IMR-90 (cell line): Measurements from ENCODE around the gene CCDC40. TPM values are rescaled to one million over a fixed set of nuclear protein-coding genes. Genes with fewer than 3 reads are reported as not detected.
A peak's percentile ranks its signal among the peaks of the same experiment; 100 is the strongest.

Experiments used
- ATAC-seq: fragments of 200-7000 bp; cut with Tn5 transposase; 2 replicates; pipeline ENCODE4 v1.9.1; 2020; ENCODE audit warnings: low read depth, mild to moderate bottlenecking, moderate library complexity
- BruUV-seq: library from RNA; stranded (reverse); fragments of 400-500 nt; replicated peaks from 2 replicates; lab custom pipeline; 2021; lab: Mats Ljungman, UMichigan
- CTCF ChIA-PET: fragments of 300-600 bp; formaldehyde crosslinking; extraction: SDS; loops from one replicate; lab custom pipeline; 2021; ENCODE audit warnings: antibody characterized with exemption; lab: Yijun Ruan, JAX
- POLR2A ChIA-PET: fragments of 300-600 bp; sonication (Branson Sonifier 250); formaldehyde crosslinking; loops from one replicate; lab custom pipeline; 2022; ENCODE audit warnings: antibody characterized with exemption; ENCODE audit not compliant: unreplicated experiment; lab: Charles Lee
- DNase-seq: peaks from one replicate; pipeline ENCODE4 v3.0.0; 2013
- H2AFZ ChIP-seq: replicated peaks from 2 replicates; pipeline ENCODE3; 2013; ENCODE audit warnings: low read length, mild to moderate bottlenecking; ENCODE audit not compliant: poor library complexity
- H2AK5ac ChIP-seq: 2 replicates; pipeline ENCODE4 v1.6.1; 2013; ENCODE audit warnings: low read depth, low read length, inconsistent platforms
- H2AK9ac ChIP-seq: replicated peaks from 2 replicates; pipeline ENCODE3; 2013; ENCODE audit warnings: mild to moderate bottlenecking, low read depth, low read length, moderate library complexity; ENCODE audit not compliant: poor library complexity
- H2BK120ac ChIP-seq: 2 replicates; pipeline ENCODE4 v1.6.1; 2013; ENCODE audit warnings: low read depth, low read length, inconsistent platforms
- H2BK15ac ChIP-seq: 3 replicates; pipeline ENCODE4 v1.6.1; 2013; ENCODE audit warnings: low read depth, low read length, inconsistent platforms
- H2BK20ac ChIP-seq: 2 replicates; pipeline ENCODE4 v1.6.1; 2013; ENCODE audit warnings: low read depth, mild to moderate bottlenecking, inconsistent platforms, low read length, moderate library complexity
- H2BK5ac ChIP-seq: 2 replicates; pipeline ENCODE4 v1.6.1; 2013; ENCODE audit warnings: mild to moderate bottlenecking, low read depth, low read length, inconsistent platforms; ENCODE audit not compliant: poor library complexity, severe bottlenecking
- H3K14ac ChIP-seq: replicated peaks from 2 replicates; pipeline ENCODE4 v1.6.1; 2013; ENCODE audit warnings: low read depth, low read length, inconsistent platforms
- H3K18ac ChIP-seq: 2 replicates; pipeline ENCODE4 v1.6.1; 2013; ENCODE audit warnings: low read depth, low read length, control low read depth
- H3K23ac ChIP-seq: 2 replicates; pipeline ENCODE4 v1.6.1; 2013; ENCODE audit warnings: low read depth, low read length, inconsistent platforms
- H3K27ac ChIP-seq: 2 replicates; pipeline ENCODE4 v1.5.1; 2013; ENCODE audit warnings: mild to moderate bottlenecking, control low read depth, low read length; ENCODE audit not compliant: insufficient read depth
- H3K27me3 ChIP-seq: 2 replicates; pipeline ENCODE4 v1.6.1; 2013; ENCODE audit warnings: low read length; ENCODE audit not compliant: control insufficient read depth, insufficient read depth
- H3K36me3 ChIP-seq: 2 replicates; pipeline ENCODE4 v1.6.1; 2013; ENCODE audit warnings: low read length, mixed read lengths; ENCODE audit not compliant: control insufficient read depth, insufficient read depth
- H3K4ac ChIP-seq: 2 replicates; pipeline ENCODE4 v1.6.1; 2013; ENCODE audit warnings: low read depth, low read length, inconsistent platforms
- H3K4me1 ChIP-seq: 2 replicates; pipeline ENCODE4 v1.6.1; 2013; ENCODE audit warnings: low read length, mixed read lengths; ENCODE audit not compliant: control insufficient read depth, insufficient read depth
- H3K4me2 ChIP-seq: 2 replicates; pipeline ENCODE4 v1.6.1; 2013; ENCODE audit warnings: low read depth, mild to moderate bottlenecking, control low read depth, low read length, moderate library complexity
- H3K4me3 ChIP-seq: 2 replicates; pipeline ENCODE4 v1.5.1; 2013; ENCODE audit warnings: low read depth, mild to moderate bottlenecking, control low read depth, low read length, moderate library complexity; ENCODE audit not compliant: insufficient read depth
- H3K56ac ChIP-seq: 2 replicates; pipeline ENCODE4 v1.6.1; 2013; ENCODE audit warnings: low read length, inconsistent platforms; ENCODE audit not compliant: insufficient read depth; ENCODE audit errors: extremely low read depth
- H3K79me1 ChIP-seq, 2 experiments: 2 replicates each; pipeline ENCODE4 v1.6.1; 2013; ENCODE audit warnings: low read length in 2 of 2, inconsistent platforms in 1 of 2, low read depth in 1 of 2
- H3K9ac ChIP-seq: 2 replicates; pipeline ENCODE4 v1.6.1; 2013; ENCODE audit warnings: low read depth, low read length, control low read depth
- H3K9me1 ChIP-seq: 2 replicates; pipeline ENCODE4 v1.6.1; 2013; ENCODE audit warnings: low read length, inconsistent platforms; ENCODE audit not compliant: insufficient read depth
- H3K9me3 ChIP-seq: 2 replicates; pipeline ENCODE4 v1.6.1; 2013; ENCODE audit warnings: low read length; ENCODE audit not compliant: control insufficient read depth, insufficient read depth
- H4K20me1 ChIP-seq: 2 replicates; pipeline ENCODE4 v1.6.1; 2013; ENCODE audit warnings: low read length, inconsistent platforms; ENCODE audit not compliant: insufficient read depth
- H4K5ac ChIP-seq: 2 replicates; pipeline ENCODE4 v1.6.1; 2013; ENCODE audit warnings: mild to moderate bottlenecking, low read depth, low read length, control low read depth
- H4K8ac ChIP-seq, 2 experiments: 2 replicates each; pipeline ENCODE4 v1.6.1; 2013; ENCODE audit warnings: low read depth in 2 of 2, low read length in 2 of 2, control low read depth in 1 of 2, inconsistent platforms in 1 of 2
- H4K91ac ChIP-seq: 2 replicates; pipeline ENCODE4 v1.6.1; 2013; ENCODE audit warnings: low read depth, low read length, inconsistent platforms; ENCODE audit not compliant: insufficient read depth
- BHLHE40 ChIP-seq: fragments of 150-350 bp; IDR thresholded peaks from 2 replicates; pipeline ENCODE4 v1.6.1; 2016; ENCODE audit warnings: mild to moderate bottlenecking, low read depth, low read length
- CEBPB ChIP-seq: IDR thresholded peaks from 2 replicates; pipeline ENCODE4 v1.6.1; 2012; ENCODE audit warnings: low read depth, low read length, improper control_type of control experiment
- CHD1 ChIP-seq: IDR thresholded peaks from 2 replicates; pipeline ENCODE4 v1.6.1; 2012; ENCODE audit warnings: low read depth, low read length, improper control_type of control experiment
- FOS ChIP-seq: fragments of 150-350 bp; IDR thresholded peaks from 2 replicates; pipeline ENCODE4 v1.6.1; 2016; ENCODE audit warnings: low read depth, low read length
- MAFK ChIP-seq: IDR thresholded peaks from 2 replicates; pipeline ENCODE4 v1.6.1; 2012; ENCODE audit warnings: low read depth, low read length, improper control_type of control experiment
- MAZ ChIP-seq: IDR thresholded peaks from 2 replicates; pipeline ENCODE4 v1.6.1; 2012; ENCODE audit warnings: low read depth, mild to moderate bottlenecking, low read length, improper control_type of control experiment, moderate library complexity, borderline replicate concordance
- MXI1 ChIP-seq: IDR thresholded peaks from 2 replicates; pipeline ENCODE4 v1.6.1; 2012; ENCODE audit warnings: low read depth, mild to moderate bottlenecking, low read length, moderate library complexity, borderline replicate concordance
- NFE2L2 ChIP-seq: fragments of 150-350 bp; IDR thresholded peaks from 2 replicates; pipeline ENCODE4 v1.6.1; 2016; ENCODE audit warnings: low read depth, mild to moderate bottlenecking, low read length
- POLR2A ChIP-seq: IDR thresholded peaks from 2 replicates; pipeline ENCODE4 v1.6.1; 2012; ENCODE audit warnings: mild to moderate bottlenecking, low read depth, low read length
- RAD21 ChIP-seq: IDR thresholded peaks from 2 replicates; pipeline ENCODE4 v1.6.1; 2012; ENCODE audit warnings: low read length, improper control_type of control experiment
- RCOR1 ChIP-seq: IDR thresholded peaks from 2 replicates; pipeline ENCODE4 v1.6.1; 2012; ENCODE audit warnings: mild to moderate bottlenecking, low read length, improper control_type of control experiment; ENCODE audit not compliant: insufficient replicate concordance
- RFX5 ChIP-seq: IDR thresholded peaks from 2 replicates; pipeline ENCODE4 v1.8.0; 2012; ENCODE audit warnings: low read depth, mild to moderate bottlenecking, low read length, moderate library complexity
- SMC3 ChIP-seq: fragments of 150-350 bp; IDR thresholded peaks from 2 replicates; pipeline ENCODE4 v1.6.1; 2016; ENCODE audit warnings: low read depth, mild to moderate bottlenecking, antibody characterized with exemption, low read length, moderate library complexity
- USF2 ChIP-seq: fragments of 150-350 bp; IDR thresholded peaks from 2 replicates; pipeline ENCODE4 v1.6.1; 2017; ENCODE audit warnings: mild to moderate bottlenecking, antibody characterized with exemption, low read length, low read depth
- WGBS, 2 experiments: methylation state at CpG; one replicate each; pipeline versions ENCODE4 v1.1.5 to v1.1.7; 2013; ENCODE audit warnings: missing lambda C conversion rate in 2 of 2; ENCODE audit not compliant: insufficient read length in 1 of 2; ENCODE audit errors: extremely low coverage in 2 of 2; 5-methylcytosine and 5-hydroxymethylcytosine counted together
- dilution Hi-C: fragments of 300-500 bp; cut with HindIII; formaldehyde crosslinking; loops from one replicate; pipeline ENCODE4 v1.14.3; 2018; ENCODE audit warnings: low sequenced_read_pairs; ENCODE audit not compliant: unreplicated experiment
- in situ Hi-C: fragments of 300-500 bp; cut with MboI; formaldehyde crosslinking; loops from 3 replicates; pipeline ENCODE4 v1.14.3; 2019; ENCODE audit warnings: low sequenced_read_pairs, inconsistent platforms, mixed read lengths
- intact Hi-C: fragments of 100-400 bp; cut with micrococcal nuclease; formaldehyde crosslinking; loops from 2 replicates; pipeline ENCODE4 v1.10.0; 2022
- polyA plus RNA-seq, 3 experiments: library from polyadenylated mRNA; depleted of rRNA; stranded (reverse); fragments of >200 nt; gene quantifications; 2 replicates each; pipeline ENCODE4 v1.2.3, GENCODE V29; 2012; ENCODE audit warnings: low replicate concordance in 1 of 3
- total RNA-seq: library from RNA; depleted of rRNA; stranded (reverse); fragments of >200 nt; gene quantifications from 2 replicates; pipeline ENCODE4 v1.2.3, GENCODE V29; 2012
- TF ChIP-seq, protein P1 (sequence below): fragments of 150-350 bp; IDR thresholded peaks from 2 replicates; pipeline ENCODE4 v1.6.1; 2016; ENCODE audit warnings: low read depth, mild to moderate bottlenecking, low read length, moderate library complexity, borderline replicate concordance
- TF ChIP-seq, protein P2 (sequence below): conservative IDR thresholded peaks from 2 replicates; pipeline ENCODE4 v1.5.1; 2012; ENCODE audit warnings: mild to moderate bottlenecking, low read depth, low read length, improper control_type of control experiment

CCDC40 gene
- total and polyA plus RNA-seq, 2 of the 4 experiments (the other 2 are of a cell fraction): 0.90 to 4.7 TPM

- H2BK5ac ChIP-seq: no peak overlapping the region
- 100% methylated on average over 3 of the region's 18 CpGs; no CpG with 5 or more reads in 1 of the 2 experiments for WGBS, 2 experiments
- DNase-seq (no peak), ATAC-seq (no peak)
- H3K23ac ChIP-seq: no peak overlapping the region
- H3K9ac ChIP-seq: no peak overlapping the region
- no peaks in the 10 kb centered on the region for H3K27me3 ChIP-seq
- no TSS peak for BruUV-seq
- in situ Hi-C loops: no loop called here
- H3K4ac ChIP-seq: no peak overlapping the region
- H3K4me2 ChIP-seq: no peak overlapping the region
- no peak overlapping the region for H4K8ac ChIP-seq
- no peaks in the 10 kb centered on the region for H3K9me1 ChIP-seq
- ChIA-PET CTCF (interaction anchor here (1.0 to 1.2 kb wide), 5 partner anchors 9 to 164 kb away, joined by 3 to 4 read pairs (median 4); no protein-coding TSS in a partner anchor), POLR2A (interaction anchor here (0.6 kb wide), 1 partner anchor 1005 kb away, joined by 3 read pairs; no protein-coding TSS in a partner anchor)
- H2AK9ac ChIP-seq: no peak overlapping the region
- H4K20me1 ChIP-seq: peaks cover 26% of the 10 kb centered on the region
- H2AFZ ChIP-seq: peak overlapping the region; percentile 28
- H2AK5ac ChIP-seq: no peak overlapping the region
- H3K56ac ChIP-seq: no peak overlapping the region
- H4K5ac ChIP-seq: no peak overlapping the region
- peaks cover 0 to 23% of the 10 kb centered on the region in 2 experiments; a peak in 3 of 4 replicates for H3K79me1 ChIP-seq
- no peak for TF ChIP-seq POLR2A
- no peak for TF ChIP-seq SMC3
- TF ChIP-seq MXI1: no peak
- TF ChIP-seq CHD1: no peak
- TF ChIP-seq NFE2L2: no peak
- no peak for TF ChIP-seq CEBPB
- TF ChIP-seq, protein P1, sequence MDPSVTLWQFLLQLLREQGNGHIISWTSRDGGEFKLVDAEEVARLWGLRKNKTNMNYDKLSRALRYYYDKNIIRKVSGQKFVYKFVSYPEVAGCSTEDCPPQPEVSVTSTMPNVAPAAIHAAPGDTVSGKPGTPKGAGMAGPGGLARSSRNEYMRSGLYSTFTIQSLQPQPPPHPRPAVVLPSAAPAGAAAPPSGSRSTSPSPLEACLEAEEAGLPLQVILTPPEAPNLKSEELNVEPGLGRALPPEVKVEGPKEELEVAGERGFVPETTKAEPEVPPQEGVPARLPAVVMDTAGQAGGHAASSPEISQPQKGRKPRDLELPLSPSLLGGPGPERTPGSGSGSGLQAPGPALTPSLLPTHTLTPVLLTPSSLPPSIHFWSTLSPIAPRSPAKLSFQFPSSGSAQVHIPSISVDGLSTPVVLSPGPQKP: no peak
- TF ChIP-seq RFX5: no peak
- no peak for TF ChIP-seq BHLHE40
- TF ChIP-seq MAZ: no peak
- no peak for TF ChIP-seq USF2
- no peak for TF ChIP-seq RCOR1
- TF ChIP-seq MAFK: no peak
- no peak for TF ChIP-seq FOS
- no peak for TF ChIP-seq RAD21
- TF ChIP-seq, protein P2, sequence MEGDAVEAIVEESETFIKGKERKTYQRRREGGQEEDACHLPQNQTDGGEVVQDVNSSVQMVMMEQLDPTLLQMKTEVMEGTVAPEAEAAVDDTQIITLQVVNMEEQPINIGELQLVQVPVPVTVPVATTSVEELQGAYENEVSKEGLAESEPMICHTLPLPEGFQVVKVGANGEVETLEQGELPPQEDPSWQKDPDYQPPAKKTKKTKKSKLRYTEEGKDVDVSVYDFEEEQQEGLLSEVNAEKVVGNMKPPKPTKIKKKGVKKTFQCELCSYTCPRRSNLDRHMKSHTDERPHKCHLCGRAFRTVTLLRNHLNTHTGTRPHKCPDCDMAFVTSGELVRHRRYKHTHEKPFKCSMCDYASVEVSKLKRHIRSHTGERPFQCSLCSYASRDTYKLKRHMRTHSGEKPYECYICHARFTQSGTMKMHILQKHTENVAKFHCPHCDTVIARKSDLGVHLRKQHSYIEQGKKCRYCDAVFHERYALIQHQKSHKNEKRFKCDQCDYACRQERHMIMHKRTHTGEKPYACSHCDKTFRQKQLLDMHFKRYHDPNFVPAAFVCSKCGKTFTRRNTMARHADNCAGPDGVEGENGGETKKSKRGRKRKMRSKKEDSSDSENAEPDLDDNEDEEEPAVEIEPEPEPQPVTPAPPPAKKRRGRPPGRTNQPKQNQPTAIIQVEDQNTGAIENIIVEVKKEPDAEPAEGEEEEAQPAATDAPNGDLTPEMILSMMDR: no peak
- dilution Hi-C loops: no loop called here
- no peaks in the 10 kb centered on the region for H3K9me3 ChIP-seq
- no peak overlapping the region for H2BK120ac ChIP-seq
- H3K14ac ChIP-seq: no peak overlapping the region
- H3K4me1 ChIP-seq: no peaks in the 10 kb centered on the region; the same call in 1 of the 2 replicates
- intact Hi-C loops: loop anchor here (1.0 to 5.0 kb wide), 3 partner anchors 73 to 253 kb away; partner anchors contain the start of genes GAA and RNF213
- peaks cover 13% of the 10 kb centered on the region for H3K36me3 ChIP-seq
- H2BK15ac ChIP-seq: no peak overlapping the region
- no peak overlapping the region for H3K27ac ChIP-seq
- H3K18ac ChIP-seq: no peak overlapping the region
- H3K4me3 ChIP-seq: no peak overlapping the region
- no peak overlapping the region for H4K91ac ChIP-seq
- no peak overlapping the region for H2BK20ac ChIP-seq
These were observed 27.6 kb upstream of the CCDC40 start for GRCh38 chr17:80008848-80009247.
